ENCODE results near the gene ATG5.
"Not testable (repeated sequence)": the region's sequence is repeated elsewhere in the genome, so short reads cannot be mapped to it uniquely, and the experiment has no call there.

ATG5 gene

DNA sequence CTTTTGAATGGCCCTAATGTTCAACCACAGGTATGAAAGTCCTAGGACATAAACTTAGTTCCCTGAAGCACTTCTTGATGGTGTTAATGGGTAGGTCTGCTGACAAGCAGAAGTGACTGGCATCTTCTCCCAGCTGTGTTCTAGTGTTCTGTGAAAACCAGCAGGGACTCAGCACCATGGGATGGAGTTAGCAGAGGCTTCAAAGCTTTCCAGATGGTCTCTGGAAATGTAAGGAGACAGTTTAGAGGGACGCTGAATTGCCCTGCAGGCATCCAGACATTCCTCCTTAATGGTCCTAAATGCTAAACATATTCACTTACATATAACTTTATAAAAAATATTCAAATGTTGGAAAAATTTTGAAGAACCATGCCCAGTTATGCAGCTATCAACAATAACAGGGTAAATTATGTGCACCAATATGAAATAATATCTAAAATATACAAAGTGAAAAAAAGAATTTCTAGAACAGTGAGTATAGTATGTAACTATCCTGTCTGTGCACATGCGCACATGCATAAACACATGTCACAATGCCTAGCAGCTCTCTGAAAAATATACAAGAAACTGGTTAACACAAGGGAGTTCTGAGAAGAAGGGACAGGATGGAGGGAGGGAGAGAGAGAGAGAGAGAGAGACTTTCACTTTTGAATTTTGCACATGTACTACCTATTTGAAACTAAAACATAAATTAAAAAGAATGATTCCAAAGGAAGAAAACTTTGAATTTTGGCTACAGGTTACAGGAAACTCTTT is 152.3 kb downstream of the ATG5 start:
- DNase-seq: no peak

DNA sequence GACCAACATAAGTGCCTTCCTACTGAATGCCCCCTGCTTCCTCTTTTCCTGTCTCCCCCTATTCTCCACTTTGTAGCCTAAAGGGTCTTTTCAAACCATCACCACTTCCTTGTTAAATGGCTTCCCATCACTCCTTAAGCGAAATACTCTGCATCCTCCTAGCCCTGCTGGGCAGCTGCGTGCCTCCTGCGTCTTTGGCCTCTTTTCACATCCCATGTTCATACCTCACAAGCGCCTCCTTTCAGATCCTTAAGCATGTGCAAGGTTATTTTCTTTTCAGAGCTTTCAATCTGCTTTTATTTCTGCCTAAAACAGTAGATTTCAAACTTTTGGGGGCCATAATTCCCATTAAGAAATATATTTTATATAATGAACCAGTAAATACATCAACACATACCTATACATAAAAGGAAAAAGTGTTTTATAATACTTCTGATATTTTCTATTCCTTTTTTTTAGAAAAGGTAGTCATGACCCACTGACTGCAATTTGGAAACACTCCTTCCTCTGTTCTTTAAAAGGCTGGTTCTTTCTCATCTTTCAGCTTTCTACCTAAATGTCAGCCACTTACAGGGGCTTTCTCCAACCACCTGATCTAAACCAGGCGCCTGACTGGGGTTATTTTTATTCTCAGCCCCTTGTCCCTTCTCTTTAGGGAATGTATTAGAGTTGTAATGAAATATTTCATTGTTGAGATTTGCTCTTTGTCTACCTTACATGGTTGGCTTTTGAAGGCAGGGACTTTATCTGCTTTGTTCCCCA is 155.3 kb downstream of the ATG5 start:
- no peak for DNase-seq

DNA sequence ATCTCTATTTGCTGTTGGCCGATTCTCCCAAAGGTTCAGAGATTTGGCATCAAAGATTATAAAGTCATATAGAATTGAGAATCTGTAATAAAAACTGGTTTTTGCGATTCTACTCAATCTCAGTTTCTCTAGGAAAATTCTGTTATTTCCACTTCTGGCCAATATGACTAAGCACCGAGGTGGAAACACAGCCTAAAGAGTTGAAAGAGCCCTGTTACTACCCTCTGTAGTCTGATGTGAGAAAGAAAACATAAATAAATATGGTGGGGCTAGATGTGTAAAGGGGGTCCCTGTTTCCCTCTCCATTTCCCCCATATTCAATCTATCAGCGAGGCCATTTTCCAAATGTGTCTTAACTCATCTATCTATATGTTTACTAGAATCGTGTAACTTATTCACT is 156.0 kb downstream of the ATG5 start:
- no peak for DNase-seq

DNA sequence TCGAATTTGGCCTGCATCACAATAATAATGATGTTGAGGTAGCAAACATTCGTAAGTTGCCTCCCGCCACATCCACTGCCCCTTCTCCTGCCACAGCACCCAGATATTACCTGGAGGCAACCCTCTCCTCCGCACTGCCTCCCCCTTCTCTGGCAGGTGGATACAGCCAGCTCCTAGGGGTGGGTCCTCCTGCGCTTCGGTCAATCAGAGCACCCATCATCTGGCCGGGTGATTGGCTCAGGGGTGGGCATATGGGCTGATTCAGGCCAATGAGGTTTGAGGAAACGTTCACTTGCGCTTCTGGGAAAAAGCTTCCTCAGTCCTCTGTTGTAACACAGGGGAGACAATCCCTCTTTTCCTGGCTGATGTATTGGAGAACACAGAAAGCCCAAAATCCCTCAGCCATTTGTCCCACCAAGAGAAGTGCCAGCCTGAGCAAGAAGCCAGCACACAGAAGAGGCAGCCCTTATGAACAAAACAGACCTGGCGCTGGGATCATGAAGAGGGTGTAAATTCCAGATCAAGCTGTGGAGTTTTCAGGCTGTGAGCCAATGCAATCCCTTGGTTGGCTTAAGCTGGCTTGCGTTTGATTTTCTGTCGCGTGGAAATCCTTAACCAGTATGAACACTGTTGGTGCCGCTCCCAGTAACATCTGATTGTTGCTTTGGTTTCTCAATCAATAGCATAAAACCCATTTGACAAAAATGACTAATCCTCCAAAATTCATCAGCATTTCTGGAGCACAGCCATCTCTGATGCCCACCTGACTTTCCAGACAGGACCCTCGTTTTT is 157.3 kb downstream of the ATG5 start:
- no peak for DNase-seq

DNA sequence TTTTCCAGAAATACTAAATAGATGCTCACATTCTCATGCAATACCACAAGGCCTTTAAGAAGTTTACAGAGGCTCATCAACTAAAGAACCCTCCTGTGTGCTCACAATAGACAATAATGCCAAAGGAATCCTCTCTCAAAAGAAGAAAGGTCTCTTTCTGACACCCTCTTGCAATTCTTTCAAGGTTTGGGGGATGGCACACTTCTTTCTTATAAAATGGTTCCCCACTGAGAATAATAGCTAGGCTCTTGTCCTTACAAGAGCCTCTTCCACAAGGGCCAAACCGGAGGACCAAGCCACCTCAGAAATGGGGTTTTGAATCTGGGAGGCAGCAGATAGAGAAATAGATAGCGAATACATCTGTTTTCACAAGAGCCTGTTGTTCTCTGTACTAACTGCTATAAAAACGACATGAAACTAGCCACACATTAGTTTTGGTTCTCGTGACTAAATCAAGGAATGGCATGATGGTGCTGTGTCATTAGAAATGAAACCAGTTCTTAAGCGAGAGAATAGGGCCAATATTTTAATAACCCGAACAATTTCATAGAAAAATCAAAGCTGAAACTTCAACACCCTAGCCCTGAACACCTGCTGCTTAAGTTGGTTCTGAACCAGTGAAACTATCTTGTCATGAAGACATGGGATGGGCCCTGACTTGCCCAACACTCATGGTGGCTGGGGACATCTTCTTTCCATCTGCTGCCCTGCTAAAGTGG is 158.3 kb downstream of the ATG5 start:
- DNase-seq: no peak

DNA sequence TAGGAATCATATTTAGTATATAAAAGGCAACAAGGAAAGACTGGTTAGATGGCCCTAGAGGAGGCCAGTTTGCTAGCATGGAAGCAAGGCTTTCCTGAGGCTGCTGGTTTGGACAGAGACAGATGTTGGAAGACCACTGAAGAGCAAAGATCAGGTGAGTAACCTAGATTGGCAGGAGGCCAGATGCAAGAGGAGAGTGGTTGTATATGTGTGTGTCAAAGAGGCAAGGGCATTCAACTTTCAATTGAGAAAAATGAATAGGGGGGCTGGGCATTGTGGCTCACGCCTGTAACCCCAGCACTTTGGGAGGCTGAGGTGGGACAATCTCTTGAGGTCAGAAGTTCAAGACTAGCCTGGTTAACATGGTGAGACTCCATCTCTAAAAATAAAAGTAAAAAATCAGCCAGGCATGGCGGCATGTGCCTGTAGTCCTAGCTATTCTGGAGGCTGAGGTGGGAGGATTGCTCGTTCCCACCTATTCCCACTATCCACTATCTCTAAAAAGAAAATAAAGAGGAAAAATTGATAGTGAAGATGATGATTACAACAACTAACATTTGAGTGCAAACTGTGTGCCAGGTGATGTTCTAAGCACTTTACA is 159.6 kb downstream of the ATG5 start:
- DNase-seq: no peak

DNA sequence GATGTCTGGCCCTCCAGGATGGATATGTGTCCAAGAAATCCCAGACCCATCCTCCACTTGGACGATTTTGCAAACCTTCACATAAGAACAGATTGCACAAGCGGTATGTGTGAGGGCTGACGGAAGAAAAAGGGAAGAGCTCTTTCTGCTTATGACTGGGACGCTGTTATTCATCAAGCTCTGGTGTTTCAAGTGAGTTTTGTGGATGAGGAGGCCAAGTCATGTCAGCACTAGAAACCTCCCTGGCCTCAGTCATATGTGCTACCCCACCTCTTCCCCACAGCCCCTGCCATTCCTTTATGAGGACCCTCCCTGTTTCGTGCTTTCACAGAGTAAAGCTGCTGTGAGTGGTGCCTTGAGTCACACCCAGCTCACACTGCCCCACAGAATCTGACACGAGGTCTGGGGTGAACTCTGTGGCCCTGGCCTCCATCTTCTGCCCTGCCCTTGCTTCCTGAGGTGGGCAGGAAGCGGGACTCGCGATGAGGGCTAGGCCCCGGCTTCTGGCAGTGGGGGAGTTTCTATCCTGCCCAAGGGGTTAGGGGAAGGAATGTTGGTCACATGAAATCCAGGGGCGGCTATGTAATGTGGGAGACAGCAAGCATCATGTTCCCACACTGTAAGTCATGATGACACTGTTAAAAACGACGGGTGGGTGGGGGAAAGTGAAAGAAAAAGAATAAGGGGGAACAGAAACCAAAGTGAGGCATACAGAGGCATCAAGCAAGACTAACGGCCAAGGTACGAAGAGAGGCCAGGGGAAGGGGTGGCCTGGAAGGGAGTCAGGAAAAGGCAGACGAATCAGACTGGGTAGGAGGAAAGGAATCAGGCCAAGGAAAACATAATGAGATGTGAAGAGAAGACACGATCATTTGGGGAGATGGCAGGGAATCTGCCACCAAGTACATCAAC is 161.3 kb downstream of the ATG5 start:
- no peak for DNase-seq

DNA sequence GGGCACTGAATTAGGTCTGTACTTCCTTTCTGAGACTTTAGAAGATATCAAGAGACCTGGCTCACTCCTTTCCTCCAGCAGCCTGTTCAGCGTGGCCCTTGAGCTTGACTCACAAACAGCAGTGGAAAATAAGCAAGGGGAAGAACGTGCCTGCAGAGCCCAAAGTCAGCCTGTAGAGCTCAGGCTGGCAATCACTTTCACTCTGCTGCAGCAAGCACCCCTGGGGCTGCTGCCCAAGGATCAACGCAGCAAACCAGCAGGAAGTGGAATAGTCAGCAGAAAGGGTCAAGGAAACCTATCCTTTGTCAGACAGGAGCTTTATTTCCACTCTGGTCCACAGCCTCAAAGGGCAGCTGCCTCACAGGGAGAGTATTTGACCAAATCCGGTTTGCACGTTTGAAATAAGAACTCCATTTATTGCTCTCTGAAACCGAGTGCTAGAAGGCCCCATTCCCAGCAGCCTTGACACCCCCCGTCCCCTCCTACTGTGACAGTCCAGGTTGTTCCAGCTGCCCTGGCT is 162.1 kb downstream of the ATG5 start:
- no peak for DNase-seq

DNA sequence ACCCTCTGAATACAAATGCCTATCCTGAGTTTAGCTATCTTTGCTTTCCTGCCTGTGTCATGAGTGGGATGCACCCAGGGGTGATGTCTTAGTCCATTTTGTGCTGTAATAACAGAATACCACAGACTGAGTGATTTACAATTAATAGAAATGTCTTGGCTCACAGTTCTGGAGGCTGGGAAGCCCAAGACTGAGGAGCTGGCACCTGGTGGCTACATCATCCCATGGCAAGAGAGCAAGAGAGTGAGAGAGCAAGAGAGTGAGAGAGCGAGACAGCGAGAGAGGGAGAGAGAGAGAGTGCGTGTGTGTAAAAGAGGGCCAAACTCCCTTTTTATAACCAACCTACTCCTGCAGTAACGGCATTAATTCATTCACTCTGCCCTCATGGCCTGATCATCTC is 162.6 kb downstream of the ATG5 start:
- no peak for DNase-seq

DNA sequence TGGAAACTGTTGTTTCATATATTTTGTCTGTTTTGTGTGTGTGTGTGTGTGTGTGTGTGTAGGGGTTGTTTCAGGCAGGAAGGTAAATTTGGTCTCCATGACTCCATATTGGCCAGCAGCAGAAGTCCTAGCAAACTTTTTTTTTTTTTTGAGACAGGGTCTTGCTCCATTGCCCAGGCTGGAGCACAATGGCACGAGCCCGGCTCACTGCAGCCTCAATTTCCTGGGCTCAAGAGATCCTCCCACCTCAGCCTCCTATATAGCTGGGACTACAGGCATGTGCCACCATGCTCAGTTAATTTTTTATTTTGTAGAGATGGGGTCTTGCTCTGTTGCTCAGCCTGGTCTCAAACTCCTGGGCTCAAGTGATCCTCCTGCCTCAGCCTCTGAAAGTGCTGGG is 163.7 kb downstream of the ATG5 start:
- no peak for DNase-seq

DNA sequence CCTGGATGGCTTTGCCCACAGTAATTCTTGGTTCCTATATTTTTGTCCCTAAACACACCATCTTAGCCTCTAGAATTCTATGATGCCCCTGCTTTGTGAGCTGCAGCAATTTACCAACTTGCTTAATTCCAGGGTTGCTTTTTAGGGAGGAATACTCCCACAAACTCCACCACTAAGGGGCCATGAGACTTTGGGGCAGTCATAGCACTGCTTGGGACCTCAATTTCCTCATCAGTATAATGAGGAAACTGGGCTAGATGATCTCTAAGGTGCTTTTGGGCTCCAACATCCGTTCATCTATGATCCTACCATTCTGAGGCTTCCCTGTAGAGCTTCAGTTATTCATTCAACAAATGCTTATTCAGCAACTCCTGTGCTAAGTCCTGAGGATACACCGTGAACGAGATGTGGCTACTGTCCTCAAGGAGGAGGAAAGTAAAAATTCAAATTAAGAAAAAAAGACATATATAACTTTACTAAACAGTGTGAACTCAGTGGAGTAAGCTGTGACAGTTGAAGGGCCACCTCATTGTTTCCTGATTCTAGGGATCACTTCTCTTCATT is 164.2 kb downstream of the ATG5 start:
- DNase-seq: no peak

DNA sequence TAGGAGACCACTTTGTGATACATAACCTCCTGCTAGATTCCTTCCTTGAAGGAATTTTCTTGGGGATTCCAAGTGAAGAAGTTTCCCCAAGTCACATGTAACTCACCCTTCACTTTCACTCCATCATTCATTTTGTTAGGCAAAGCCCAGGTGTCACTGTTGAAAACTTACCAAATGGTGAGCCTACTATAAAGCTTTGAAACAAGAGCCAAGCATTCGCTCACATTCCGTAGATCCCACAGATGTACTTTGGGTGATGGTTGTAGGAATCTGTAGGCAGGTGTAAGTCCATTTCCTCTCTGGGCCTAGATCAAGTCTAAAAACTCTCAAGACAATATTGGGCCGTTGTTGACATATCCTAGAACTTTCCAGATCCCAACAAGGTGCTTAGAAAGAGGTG is 165.4 kb downstream of the ATG5 start:
- no peak for DNase-seq

DNA sequence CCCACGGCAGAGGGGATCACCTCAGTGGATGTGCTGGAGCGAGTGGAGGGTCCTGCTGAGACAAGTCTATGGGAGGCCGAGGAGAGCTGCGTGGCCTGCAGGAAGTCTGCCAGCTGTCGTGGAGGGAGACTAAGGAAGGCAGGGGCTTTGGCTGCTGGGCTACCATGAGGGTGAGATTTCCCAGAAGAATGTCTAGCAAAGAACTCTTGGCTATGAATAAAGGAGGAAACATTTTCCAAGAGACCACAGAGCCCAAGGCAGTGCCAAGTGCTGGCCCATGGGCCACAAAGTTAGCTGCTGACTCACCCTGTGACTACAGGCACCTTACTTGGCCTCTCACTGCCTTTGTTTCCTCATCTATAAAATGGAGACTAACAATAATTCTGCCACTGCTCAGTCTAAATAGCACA is 166.0 kb downstream of the ATG5 start:
- no peak for DNase-seq

DNA sequence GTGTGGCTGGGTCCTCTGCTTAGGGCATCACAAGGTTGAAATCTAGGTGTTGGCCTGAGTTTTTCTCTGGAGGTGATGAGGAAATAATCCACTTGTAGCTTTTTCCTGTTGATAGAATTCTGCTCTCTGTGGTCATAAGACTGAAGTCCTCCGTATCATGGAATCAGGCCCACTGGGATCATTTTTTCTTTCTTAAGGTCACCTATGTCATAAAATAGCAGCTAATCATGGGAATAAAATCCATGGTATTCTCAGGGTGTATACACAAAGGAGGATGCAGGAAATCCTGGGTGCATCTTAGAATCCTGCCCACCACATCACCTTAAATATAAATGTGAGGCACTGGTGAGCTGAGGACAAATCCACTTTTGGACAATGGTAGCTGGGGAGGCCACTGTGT is 166.7 kb downstream of the ATG5 start:
- no peak for DNase-seq

DNA sequence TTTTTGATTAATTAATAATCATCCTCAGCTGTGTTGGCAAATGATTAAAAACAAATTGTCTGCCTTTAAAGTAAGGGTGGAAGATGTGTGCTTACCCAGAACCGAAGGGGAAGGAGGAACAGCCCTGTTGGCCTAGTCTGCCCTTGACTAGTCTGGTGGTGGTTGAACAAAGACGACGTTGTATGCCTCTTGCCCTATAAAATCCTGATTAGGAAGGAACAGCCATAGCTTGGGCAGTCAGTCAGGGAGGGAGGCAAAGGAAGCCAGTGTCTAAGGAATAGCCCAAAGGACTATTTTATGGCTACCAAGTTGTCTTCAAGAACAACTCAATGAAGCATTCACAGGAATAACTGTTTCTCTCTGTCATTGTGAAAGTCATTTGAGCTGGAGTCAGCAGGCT is 168.7 kb downstream of the ATG5 start:
- no peak for DNase-seq

DNA sequence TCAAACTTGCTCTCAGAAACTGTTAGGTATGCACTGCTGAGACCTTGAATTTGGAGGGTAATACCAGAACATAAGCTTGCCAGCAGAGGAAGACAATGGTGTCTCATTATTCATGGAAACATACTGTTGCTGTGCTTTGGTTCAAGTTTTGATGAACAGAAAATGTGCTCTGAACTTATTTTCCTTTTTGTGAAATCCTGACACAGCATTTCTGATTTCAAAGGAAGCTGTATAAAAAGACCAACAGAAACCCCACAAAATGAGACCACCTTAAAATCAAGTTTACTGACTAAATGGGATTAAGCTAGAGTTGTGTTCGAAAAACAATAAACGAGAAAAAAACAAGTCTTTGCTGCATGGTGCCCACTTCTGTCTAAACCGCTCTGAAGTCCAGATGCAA is 169.1 kb downstream of the ATG5 start:
- no peak for DNase-seq

DNA sequence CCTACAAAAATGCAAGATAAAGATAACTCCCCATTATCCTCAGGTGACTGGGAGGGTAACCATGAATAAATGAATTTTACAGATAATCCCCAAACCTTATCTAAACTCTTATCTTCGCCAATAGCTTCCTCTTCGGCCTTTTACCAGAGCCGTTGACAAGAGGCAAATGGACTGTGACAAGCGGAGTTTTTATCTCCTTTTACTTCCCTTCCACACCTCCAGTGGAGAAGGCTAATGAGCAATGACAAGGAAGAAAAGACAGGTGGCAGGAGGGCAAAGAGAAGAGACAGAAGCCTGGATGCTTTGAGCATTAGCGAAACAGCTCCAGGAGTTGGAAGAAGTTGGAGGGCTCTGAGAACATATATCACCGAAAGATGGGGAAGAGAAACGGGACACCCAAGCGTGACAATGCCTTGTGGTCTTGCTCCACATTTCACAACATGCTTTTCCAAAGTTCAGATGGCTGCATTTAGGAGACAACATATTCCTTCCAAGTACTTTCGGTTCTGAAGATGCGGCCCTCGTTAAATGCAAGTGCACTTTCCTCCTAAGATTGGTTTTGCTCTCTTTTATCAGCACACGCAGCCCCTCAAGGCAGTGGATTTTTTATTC is 170.2 kb downstream of the ATG5 start:
- no peak for DNase-seq

DNA sequence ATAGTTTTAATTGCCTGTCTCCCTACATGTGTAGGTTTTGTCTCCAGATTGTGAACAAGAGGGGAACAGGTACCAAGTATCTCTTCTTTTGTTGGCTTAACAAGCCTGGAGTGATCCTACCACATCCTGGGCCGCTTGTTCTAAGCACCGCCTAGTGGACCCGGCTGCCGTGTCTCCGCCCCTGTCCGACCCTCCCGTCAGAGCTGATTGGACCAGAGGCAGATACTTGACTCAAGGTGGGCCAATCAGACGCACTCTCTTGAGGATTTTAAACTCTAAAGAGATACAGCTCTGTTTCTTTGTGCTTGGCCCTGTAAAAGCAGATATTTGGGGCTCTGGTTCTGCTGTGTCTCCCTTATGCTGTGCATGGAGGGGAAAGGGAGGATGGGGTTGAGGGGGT is 171.2 kb downstream of the ATG5 start:
- DNase-seq: no peak

DNA sequence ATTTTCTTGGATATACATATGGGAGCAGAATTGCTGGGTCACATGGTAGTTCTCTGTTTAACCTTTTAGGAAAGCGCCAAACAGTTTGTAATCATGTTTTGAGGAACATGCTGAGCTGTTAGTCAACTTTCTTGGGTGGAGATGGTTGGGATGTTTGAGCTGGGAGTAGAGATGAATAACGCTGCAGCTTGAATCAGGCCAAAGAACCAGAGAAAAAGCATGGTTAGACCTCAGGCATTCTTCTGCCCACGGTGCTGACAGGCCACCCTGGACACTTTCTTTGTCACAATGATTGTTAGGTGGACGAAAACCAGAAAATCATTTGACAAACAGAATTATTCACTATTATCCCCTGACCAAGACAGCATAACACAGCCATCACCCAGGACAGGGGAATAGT is 172.6 kb downstream of the ATG5 start:
- DNase-seq: no peak

DNA sequence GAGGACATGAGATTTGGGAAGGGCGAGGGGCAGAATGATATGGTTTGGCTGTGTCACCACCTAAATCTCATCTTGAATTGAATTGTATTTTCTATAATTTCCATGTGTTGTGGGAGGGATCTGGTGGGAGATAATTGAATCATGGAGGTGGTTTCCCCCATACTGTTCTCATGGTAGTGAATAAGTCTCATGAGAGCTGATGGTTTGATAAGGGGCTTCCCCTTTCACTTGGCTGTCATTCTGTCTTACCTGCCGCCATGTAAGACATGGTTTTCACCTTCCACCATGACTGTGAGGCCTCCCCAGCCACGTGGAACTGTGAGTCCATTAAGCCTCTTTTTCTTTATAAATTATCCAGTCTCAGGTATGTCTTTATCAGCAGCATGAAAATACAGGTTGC is 173.1 kb downstream of the ATG5 start:
- DNase-seq: not testable (repeated sequence)

All from NCI-H446 treated with DMSO at 0.1 percent for 48 hours (cell line).